Mucosa of rectum (tissue), 2 donors: ENCODE data around the gene TMC7.
"Not testable (repeated sequence)": the region's sequence is repeated elsewhere in the genome, so short reads cannot be mapped to it uniquely, and the experiment has no call there.

Experiments used
- H3K27ac ChIP-seq, 2 donors: one replicate each; pipeline ENCODE4 v1.7.0; 2013; ENCODE audit warnings: inconsistent platforms in 2 of 2, low read depth in 2 of 2, low read length in 2 of 2
- H3K27me3 ChIP-seq, 2 donors: one replicate each; pipeline ENCODE4 v1.7.0; 2013; ENCODE audit warnings: low read length in 2 of 2; ENCODE audit not compliant: control insufficient read depth in 2 of 2, insufficient read depth in 2 of 2
- H3K36me3 ChIP-seq, 2 donors: one replicate each; pipeline ENCODE4 v1.7.0; 2013; ENCODE audit warnings: low read length in 2 of 2; ENCODE audit not compliant: control insufficient read depth in 2 of 2, insufficient read depth in 2 of 2
- H3K4me1 ChIP-seq, 2 donors: one replicate each; pipeline ENCODE4 v1.7.0; 2013; ENCODE audit warnings: low read length in 2 of 2, mild to moderate bottlenecking in 1 of 2; ENCODE audit not compliant: control insufficient read depth in 2 of 2, insufficient read depth in 2 of 2
- H3K4me3 ChIP-seq, 2 donors: one replicate each; pipeline ENCODE4 v1.7.0; 2013; ENCODE audit warnings: low read length in 2 of 2
- H3K9ac ChIP-seq, 2 donors: one replicate each; pipeline ENCODE4 v1.7.0; 2013; ENCODE audit warnings: low read length in 2 of 2, low read depth in 1 of 2, mild to moderate bottlenecking in 1 of 2
- H3K9me3 ChIP-seq, 2 donors: one replicate each; pipeline ENCODE4 v1.7.0; 2013; ENCODE audit warnings: low read length in 2 of 2; ENCODE audit not compliant: control insufficient read depth in 2 of 2
- donor health status: healthy.
- donor health status: Normal muscosa, but diverticular disease.

TMC7 gene

DNA sequence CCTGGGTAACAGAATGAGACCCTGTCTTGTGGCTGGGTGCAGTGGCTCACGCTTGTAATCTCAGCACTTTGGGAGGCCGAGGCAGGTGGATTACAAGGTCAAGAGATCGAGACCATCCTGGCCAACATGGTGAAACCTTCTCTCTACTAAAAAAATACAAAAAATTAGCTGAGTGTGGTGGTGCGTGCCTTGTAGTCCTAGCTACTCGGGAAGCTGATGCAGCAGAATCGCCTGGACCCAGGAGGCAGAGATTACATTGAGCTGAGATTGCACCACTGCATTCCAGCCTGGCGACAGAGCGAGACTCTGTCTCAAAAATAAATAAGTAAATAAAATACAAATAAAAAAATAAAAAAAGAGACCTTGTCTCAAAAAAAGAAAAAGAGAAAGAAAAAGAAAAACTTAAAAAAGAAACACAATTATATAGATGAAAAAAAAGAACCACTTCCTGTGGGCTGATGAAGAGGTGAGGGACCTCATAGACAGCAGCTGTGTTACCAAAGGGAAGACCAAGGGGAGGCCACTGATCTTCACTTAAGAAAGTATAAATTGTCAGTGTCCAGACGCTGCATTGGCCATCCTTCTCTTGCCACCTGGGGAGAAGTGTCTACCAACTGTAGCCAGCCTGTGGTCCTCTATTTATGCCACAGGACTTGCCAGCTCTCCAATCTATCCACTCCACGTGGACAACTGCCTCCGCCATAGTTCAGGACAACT, 33.1 kb upstream of the TMC7 start:
- Histone ChIP-seq H3K36me3 (no peaks in the 10 kb centered on the region), H3K9ac (no peak overlapping the region), H3K27me3 (no peaks in the 10 kb centered on the region), H3K4me1 (peaks cover 0 to 3% of the 10 kb centered on the region in 2 donors), H3K9me3 (no peaks in the 10 kb centered on the region), H3K27ac (no peak overlapping the region), H3K4me3 (no peak overlapping the region)

DNA sequence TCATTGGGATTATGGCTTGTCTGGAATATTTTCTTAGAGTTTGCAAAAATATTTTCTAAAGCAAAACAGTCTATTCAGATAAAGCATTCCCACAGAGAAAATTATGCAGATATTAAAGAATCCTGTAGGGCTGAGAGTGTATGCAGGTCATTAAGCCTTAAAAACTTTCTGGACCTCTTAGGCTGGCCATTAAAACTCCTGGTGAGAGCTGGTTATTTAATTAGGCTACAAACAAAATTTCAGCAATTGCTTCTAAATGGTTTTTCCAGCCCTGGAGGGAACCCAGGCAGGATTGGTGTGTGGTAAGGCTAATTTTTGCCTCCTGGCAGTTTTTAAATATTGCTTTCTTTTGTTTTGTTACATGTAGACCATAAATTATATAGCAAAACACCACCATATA, 30.2 kb upstream of the TMC7 start:
- no peaks in the 10 kb centered on the region for H3K4me1 ChIP-seq
- H3K9me3 ChIP-seq, result no peaks in the 10 kb centered on the region
- H3K27ac ChIP-seq, result no peak overlapping the region
- H3K36me3 ChIP-seq, result no peaks in the 10 kb centered on the region
- no peak overlapping the region for H3K9ac ChIP-seq
- no peaks in the 10 kb centered on the region for H3K27me3 ChIP-seq
- no peak overlapping the region for H3K4me3 ChIP-seq

DNA sequence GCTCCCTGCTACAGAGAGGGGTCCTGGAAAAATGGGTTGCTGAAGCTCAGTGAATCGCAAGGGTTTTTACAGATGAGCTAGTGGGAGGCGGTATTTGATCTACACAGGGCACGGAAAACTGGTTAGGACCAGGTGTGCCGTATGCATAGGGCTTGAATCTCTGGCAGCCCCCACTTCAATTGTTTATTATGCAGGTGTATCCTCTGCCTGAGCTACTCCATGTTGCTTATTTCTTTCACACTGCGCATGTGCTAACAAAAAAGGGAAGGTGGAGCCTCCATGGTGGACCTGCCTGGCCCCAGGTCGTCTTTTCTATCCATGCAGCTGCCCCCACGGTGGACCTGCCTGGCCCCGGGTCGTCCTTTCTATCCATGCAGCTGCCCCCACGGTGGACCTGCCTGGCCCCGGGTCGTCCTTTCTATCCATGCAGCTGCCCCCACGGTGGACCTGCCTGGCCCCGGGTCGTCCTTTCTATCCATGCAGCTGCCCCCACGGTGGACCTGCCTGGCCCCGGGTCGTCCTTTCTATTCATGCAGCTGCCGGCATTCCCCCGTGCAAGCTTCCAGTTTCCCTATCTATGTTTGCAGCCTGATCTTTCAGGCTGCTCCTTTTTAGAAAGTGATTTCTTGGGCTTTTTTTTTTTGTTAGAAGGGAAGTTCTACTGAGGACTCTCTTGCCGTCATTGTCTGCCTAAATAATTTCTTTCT, 27.7 kb upstream of the TMC7 start:
- H3K9ac ChIP-seq, H3K4me1 ChIP-seq, H3K9me3 ChIP-seq, H3K27me3 ChIP-seq, H3K36me3 ChIP-seq, H3K27ac ChIP-seq: not testable (repeated sequence)
- H3K4me3 ChIP-seq, result peak overlapping the region in 1 of 2 donors; percentile 50

DNA sequence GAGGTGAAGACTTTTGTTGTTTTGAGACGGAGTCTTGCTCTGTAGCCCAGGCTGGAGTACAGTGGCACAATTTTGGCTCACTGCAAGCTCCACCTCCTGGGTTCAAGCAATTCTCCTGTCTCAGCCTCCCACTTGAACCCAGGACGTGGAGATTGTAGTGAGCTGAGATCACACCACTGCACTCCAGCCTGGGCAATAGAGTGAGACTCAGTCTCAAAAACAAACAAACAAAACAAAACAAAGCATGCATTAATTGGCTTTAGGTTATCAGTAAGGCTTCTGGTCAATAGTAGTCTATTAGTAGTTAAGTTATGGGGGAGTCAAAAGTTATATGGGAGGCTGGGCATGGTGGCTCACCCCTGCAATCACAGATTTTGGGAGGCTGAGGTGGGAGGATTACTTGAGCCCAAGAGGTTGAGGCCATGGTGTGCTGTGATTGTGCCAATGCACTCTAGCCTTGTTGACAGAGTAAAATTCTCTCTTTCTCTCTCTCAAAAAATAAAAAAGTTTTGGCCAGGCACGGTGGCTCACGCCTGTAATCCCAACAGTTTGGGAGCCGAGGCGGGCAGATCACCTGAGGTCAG, 27.0 kb upstream of the TMC7 start:
- H3K4me3 ChIP-seq, result peak overlapping the region in 1 of 2 donors; percentile 50
- H3K36me3 ChIP-seq, H3K9me3 ChIP-seq, H3K4me1 ChIP-seq, H3K9ac ChIP-seq, H3K27ac ChIP-seq, H3K27me3 ChIP-seq: not testable (repeated sequence)

DNA sequence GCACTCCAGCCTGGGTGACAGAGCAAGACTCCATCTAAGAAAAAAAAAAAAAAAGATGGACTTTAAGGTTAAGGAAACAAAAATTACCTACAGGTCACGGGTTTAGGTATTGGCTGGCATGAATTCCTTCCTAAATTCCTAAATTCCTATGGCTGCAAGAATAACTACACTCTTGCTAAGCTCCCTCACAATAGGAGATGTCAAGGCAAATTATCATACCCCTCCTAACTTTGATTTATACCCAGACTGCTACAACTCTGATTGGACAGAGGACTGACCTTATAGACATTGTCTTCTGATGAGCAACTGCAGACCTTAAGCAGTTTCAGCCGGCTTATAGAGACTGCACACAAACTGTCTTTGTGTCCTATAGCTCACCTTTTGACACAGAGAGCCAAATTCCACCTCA, 25.1 kb upstream of the TMC7 start:
- Histone ChIP-seq H3K4me3 (no peak overlapping the region), H3K27me3 (no peaks in the 10 kb centered on the region), H3K27ac (no peak overlapping the region), H3K9me3 (no peaks in the 10 kb centered on the region), H3K9ac (no peak overlapping the region), H3K36me3 (no peaks in the 10 kb centered on the region), H3K4me1 (no peaks in the 10 kb centered on the region)

DNA sequence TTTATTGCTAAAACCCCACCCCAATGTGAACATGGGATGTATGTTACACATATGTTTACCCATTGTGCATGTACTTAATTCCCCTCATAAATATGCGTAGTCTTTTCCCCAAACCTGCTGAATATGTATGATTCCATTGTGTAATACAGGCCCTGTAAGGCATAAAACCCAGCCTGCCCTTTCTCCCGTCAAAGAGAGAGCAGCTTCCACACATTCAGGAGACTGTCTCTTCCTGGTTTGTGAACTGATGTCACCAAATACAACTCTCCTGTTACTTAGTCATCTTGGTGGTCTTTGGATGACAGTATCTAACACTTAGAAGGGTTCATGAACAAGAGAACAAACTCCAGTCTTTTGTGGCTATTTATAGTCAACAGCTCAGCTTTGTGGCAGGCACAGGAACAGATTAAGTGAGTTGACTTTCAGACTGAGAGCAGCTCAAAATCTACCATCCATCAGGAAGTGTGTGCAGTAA, 24.7 kb upstream of the TMC7 start:
- Histone ChIP-seq H3K36me3 (no peaks in the 10 kb centered on the region), H3K9me3 (no peaks in the 10 kb centered on the region), H3K9ac (peak overlapping the region in 1 of 2 donors; percentile 4), H3K4me3 (no peak overlapping the region), H3K27ac (no peak overlapping the region), H3K4me1 (no peaks in the 10 kb centered on the region), H3K27me3 (no peaks in the 10 kb centered on the region)

DNA sequence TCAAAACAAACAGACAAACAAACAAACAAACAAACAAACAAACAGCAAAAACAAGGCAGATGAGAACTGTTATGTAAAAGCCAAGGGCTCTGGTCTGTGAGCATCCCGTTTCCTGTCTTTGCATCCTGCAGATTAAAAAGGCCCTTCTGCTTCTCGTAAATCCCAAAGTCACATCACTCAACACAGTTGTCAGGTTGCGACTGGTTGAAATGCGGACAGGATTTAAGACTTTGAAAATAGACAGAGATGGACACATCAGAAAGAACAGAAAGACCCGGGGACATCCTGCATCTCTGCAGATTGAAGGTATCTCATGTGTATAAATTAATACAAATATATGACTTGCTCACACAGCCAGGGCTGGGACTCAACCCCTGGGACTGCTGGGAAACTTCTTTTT, 18.2 kb upstream of the TMC7 start:
- peaks cover 0 to 3% of the 10 kb centered on the region in 2 donors for H3K4me1 ChIP-seq
- no peak overlapping the region for H3K4me3 ChIP-seq
- no peaks in the 10 kb centered on the region for H3K27me3 ChIP-seq
- H3K36me3 ChIP-seq, result no peaks in the 10 kb centered on the region
- H3K9ac ChIP-seq, result no peak overlapping the region
- H3K9me3 ChIP-seq, result no peaks in the 10 kb centered on the region
- no peak overlapping the region for H3K27ac ChIP-seq

DNA sequence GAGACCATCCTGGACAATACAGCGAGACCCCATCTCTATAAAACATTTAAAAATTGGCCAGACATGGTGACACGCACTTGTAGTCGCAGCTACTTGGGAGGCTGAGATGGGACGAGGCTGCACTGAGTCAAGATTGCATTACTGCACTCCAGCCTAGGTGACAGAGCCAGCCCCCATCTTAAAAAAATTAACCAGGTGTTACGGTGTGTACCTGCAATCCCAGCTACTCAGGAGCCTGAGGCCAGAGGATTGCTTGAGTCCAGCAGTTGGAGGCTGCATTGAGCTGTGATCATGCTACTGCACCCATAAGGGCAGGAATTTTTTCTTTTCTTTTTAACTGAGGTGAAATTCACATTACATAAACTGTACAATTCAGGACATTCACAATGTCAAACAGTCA, 16.9 kb upstream of the TMC7 start:
- Histone ChIP-seq H3K27ac (no peak overlapping the region), H3K9me3 (no peaks in the 10 kb centered on the region), H3K27me3 (no peaks in the 10 kb centered on the region), H3K36me3 (no peaks in the 10 kb centered on the region), H3K4me3 (no peak overlapping the region), H3K4me1 (peaks cover 0 to 3% of the 10 kb centered on the region in 2 donors), H3K9ac (no peak overlapping the region)

DNA sequence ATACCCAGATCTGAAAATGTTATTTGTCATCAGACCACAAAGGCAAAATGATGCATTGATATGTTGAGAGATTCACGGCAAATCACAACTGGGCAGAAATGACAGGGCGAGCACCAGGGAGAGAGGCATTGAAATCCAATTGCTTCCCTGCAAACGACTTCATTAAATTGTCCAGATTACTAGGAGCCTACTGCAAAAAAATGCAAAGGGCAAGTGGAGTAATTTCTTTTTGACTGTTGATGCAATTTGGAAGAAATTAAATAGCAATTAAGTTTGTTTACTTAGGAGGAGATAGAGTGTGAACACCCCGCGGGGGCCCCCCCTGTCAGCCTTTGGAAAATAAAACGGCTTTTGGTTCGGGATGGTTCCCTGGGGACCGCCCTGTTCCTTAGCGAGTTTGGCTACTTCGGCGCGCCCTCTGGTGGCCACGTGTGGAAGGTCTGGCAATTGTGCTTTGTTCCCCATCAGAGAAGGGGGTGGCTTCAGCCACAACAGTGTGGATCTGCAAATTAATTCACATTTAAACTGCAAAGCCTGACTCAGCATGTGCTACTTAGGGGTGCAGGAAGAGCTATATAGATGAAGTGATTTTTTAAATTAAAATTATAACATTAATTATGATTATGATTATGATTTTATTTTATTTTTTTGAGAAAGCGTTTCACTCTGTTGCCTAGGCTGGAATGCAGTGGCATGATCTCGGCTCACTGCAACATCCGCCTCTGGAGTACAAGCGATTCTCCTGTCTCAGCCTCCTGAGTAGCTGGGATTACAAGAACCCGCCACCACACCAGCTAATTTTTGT, 14.5 kb upstream of the TMC7 start:
- peak overlapping the region; percentile 49 for H3K4me3 ChIP-seq

DNA sequence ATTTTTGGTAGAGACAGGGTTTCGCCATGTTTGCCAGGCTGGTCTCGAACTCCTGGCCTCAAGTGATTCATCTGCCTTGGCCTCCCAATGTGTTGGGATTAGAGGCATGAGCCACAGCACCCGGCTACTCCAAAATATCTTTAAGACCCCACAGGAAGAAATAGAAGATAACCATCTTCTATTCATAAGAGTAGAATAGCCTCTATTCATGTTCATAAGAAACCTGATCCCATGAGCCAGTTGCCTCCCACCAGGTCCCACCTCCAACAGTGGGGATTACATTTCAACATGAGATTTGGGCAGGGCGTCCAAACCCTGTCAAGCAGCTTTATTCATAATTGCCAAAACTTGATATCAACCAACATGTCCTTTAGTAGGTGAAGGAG, 13.9 kb upstream of the TMC7 start:
- H3K4me3 ChIP-seq, result no peak overlapping the region

More for the DNA sequence above, 14.5 kb upstream of the TMC7 start:
- Histone ChIP-seq H3K27ac (no peak overlapping the region), H3K9me3 (no peaks in the 10 kb centered on the region), H3K9ac (no peak overlapping the region), H3K36me3 (no peaks in the 10 kb centered on the region), H3K4me1 (peaks cover 0 to 3% of the 10 kb centered on the region in 2 donors), H3K27me3 (no peaks in the 10 kb centered on the region)

More for the DNA sequence above, 13.9 kb upstream of the TMC7 start:
- H3K4me1 ChIP-seq, result peaks cover 0 to 3% of the 10 kb centered on the region in 2 donors
- no peak overlapping the region for H3K9ac ChIP-seq
- H3K9me3 ChIP-seq, result no peaks in the 10 kb centered on the region
- no peaks in the 10 kb centered on the region for H3K36me3 ChIP-seq
- H3K27me3 ChIP-seq, result no peaks in the 10 kb centered on the region
- no peak overlapping the region for H3K27ac ChIP-seq
